ENCODE measurements around the gene CYTIP.

CYTIP gene

GRCh38 chr2:157440404-157441071 lies 3.4 kb downstream of the CYTIP start:
- H3K4me1 ChIP-seq (ENCODE audit: control insufficient read depth, insufficient read depth, low read length), result no peaks in the 10 kb centered on the region
- 91 to 95% methylated on average over 5 of the region's 5 CpGs for WGBS, 2 experiments

GRCh38 chr2:157439824-157440186 lies 4.1 kb downstream of the CYTIP start:
- Histone ChIP-seq H3K27ac (ENCODE audit: insufficient read depth, low read depth, low read length, poor library complexity, severe bottlenecking) (no peak overlapping the region), H3K4me3 (ENCODE audit: insufficient read depth, low read depth, low read length) (no peak overlapping the region), H3K36me3 (ENCODE audit: control insufficient read depth, insufficient read depth, low read length) (no peaks in the 10 kb centered on the region), H3K9me3 (ENCODE audit: control insufficient read depth, low read length) (no peaks in the 10 kb centered on the region), H3K27me3 (ENCODE audit: control insufficient read depth, insufficient read depth, low read length, poor library complexity, severe bottlenecking) (no peaks in the 10 kb centered on the region), H3K4me1 (ENCODE audit: control insufficient read depth, insufficient read depth, low read length) (no peaks in the 10 kb centered on the region)
- WGBS, 2 experiments, result 100% methylated on average over 1 of the region's 1 CpG; no CpG with 5 or more reads in 1 of the 2 experiments

More at GRCh38 chr2:157440404-157441071, 3.4 kb downstream of the CYTIP start:
- Histone ChIP-seq H3K27me3 (ENCODE audit: control insufficient read depth, insufficient read depth, low read length, poor library complexity, severe bottlenecking) (no peaks in the 10 kb centered on the region), H3K36me3 (ENCODE audit: control insufficient read depth, insufficient read depth, low read length) (no peaks in the 10 kb centered on the region), H3K9me3 (ENCODE audit: control insufficient read depth, low read length) (no peaks in the 10 kb centered on the region), H3K4me3 (ENCODE audit: insufficient read depth, low read depth, low read length) (no peak overlapping the region), H3K27ac (ENCODE audit: insufficient read depth, low read depth, low read length, poor library complexity, severe bottlenecking) (no peak overlapping the region)

- Histone ChIP-seq H3K36me3 (ENCODE audit: control insufficient read depth, insufficient read depth, low read length) (no peaks in the 10 kb centered on the region), H3K9me3 (ENCODE audit: control insufficient read depth, low read length) (no peaks in the 10 kb centered on the region), H3K4me3 (ENCODE audit: insufficient read depth, low read depth, low read length) (no peak overlapping the region), H3K27me3 (ENCODE audit: control insufficient read depth, insufficient read depth, low read length, poor library complexity, severe bottlenecking) (no peaks in the 10 kb centered on the region), H3K27ac (ENCODE audit: insufficient read depth, low read depth, low read length, poor library complexity, severe bottlenecking) (no peak overlapping the region), H3K4me1 (ENCODE audit: control insufficient read depth, insufficient read depth, low read length) (no peaks in the 10 kb centered on the region)
- 92 to 96% methylated on average over 11 to 12 of the region's 12 CpGs for WGBS, 2 experiments
These were observed 4.7 kb downstream of the CYTIP start for GRCh38 chr2:157438863-157439823.

- Histone ChIP-seq H3K27ac (ENCODE audit: insufficient read depth, low read depth, low read length, poor library complexity, severe bottlenecking) (no peak overlapping the region), H3K4me3 (ENCODE audit: insufficient read depth, low read depth, low read length) (no peak overlapping the region), H3K27me3 (ENCODE audit: control insufficient read depth, insufficient read depth, low read length, poor library complexity, severe bottlenecking) (no peaks in the 10 kb centered on the region), H3K9me3 (ENCODE audit: control insufficient read depth, low read length) (no peaks in the 10 kb centered on the region), H3K36me3 (ENCODE audit: control insufficient read depth, insufficient read depth, low read length) (no peaks in the 10 kb centered on the region), H3K4me1 (ENCODE audit: control insufficient read depth, insufficient read depth, low read length) (peaks cover 5% of the 10 kb centered on the region)
- WGBS, 2 experiments, result 80 to 94% methylated on average over 1 of the region's 1 CpG
These were observed 10.5 kb downstream of the CYTIP start for GRCh38 chr2:157433394-157433793.

- Histone ChIP-seq H3K27me3 (ENCODE audit: control insufficient read depth, insufficient read depth, low read length, poor library complexity, severe bottlenecking) (no peaks in the 10 kb centered on the region), H3K4me1 (ENCODE audit: control insufficient read depth, insufficient read depth, low read length) (peaks cover 5% of the 10 kb centered on the region), H3K4me3 (ENCODE audit: insufficient read depth, low read depth, low read length) (no peak overlapping the region), H3K36me3 (ENCODE audit: control insufficient read depth, insufficient read depth, low read length) (no peaks in the 10 kb centered on the region), H3K27ac (ENCODE audit: insufficient read depth, low read depth, low read length, poor library complexity, severe bottlenecking) (no peak overlapping the region), H3K9me3 (ENCODE audit: control insufficient read depth, low read length) (no peaks in the 10 kb centered on the region)
- 93% methylated on average over 2 of the region's 2 CpGs for WGBS, 2 experiments
These were observed 11.3 kb downstream of the CYTIP start for GRCh38 chr2:157432475-157433106.

GRCh38 chr2:157431176-157431575 lies 12.7 kb downstream of the CYTIP start:
- Histone ChIP-seq H3K27ac (ENCODE audit: insufficient read depth, low read depth, low read length, poor library complexity, severe bottlenecking) (no peak overlapping the region), H3K9me3 (ENCODE audit: control insufficient read depth, low read length) (no peaks in the 10 kb centered on the region), H3K4me1 (ENCODE audit: control insufficient read depth, insufficient read depth, low read length) (peaks cover 5% of the 10 kb centered on the region), H3K4me3 (ENCODE audit: insufficient read depth, low read depth, low read length) (no peak overlapping the region), H3K27me3 (ENCODE audit: control insufficient read depth, insufficient read depth, low read length, poor library complexity, severe bottlenecking) (no peaks in the 10 kb centered on the region), H3K36me3 (ENCODE audit: control insufficient read depth, insufficient read depth, low read length) (no peaks in the 10 kb centered on the region)
- 94 to 98% methylated on average over 2 of the region's 3 CpGs for WGBS, 2 experiments

GRCh38 chr2:157428500-157429175 lies 15.3 kb downstream of the CYTIP start:
- no peaks in the 10 kb centered on the region for H3K27me3 ChIP-seq (ENCODE audit: control insufficient read depth, insufficient read depth, low read length, poor library complexity, severe bottlenecking)
- H3K27ac ChIP-seq (ENCODE audit: insufficient read depth, low read depth, low read length, poor library complexity, severe bottlenecking), result no peak overlapping the region
- H3K4me1 ChIP-seq (ENCODE audit: control insufficient read depth, insufficient read depth, low read length), result peaks cover 5% of the 10 kb centered on the region
- H3K4me3 ChIP-seq (ENCODE audit: insufficient read depth, low read depth, low read length), result no peak overlapping the region
- no peaks in the 10 kb centered on the region for H3K9me3 ChIP-seq (ENCODE audit: control insufficient read depth, low read length)
- 90 to 92% methylated on average over 2 of the region's 2 CpGs for WGBS, 2 experiments
- H3K36me3 ChIP-seq (ENCODE audit: control insufficient read depth, insufficient read depth, low read length), result no peaks in the 10 kb centered on the region

GRCh38 chr2:157427922-157428303 lies 16.0 kb downstream of the CYTIP start:
- Histone ChIP-seq H3K27ac (ENCODE audit: insufficient read depth, low read depth, low read length, poor library complexity, severe bottlenecking) (no peak overlapping the region), H3K36me3 (ENCODE audit: control insufficient read depth, insufficient read depth, low read length) (no peaks in the 10 kb centered on the region)

GRCh38 chr2:157427003-157427921 lies 16.6 kb downstream of the CYTIP start:
- H3K27ac ChIP-seq (ENCODE audit: insufficient read depth, low read depth, low read length, poor library complexity, severe bottlenecking), result no peak overlapping the region
- H3K9me3 ChIP-seq (ENCODE audit: control insufficient read depth, low read length), result no peaks in the 10 kb centered on the region
- H3K4me1 ChIP-seq (ENCODE audit: control insufficient read depth, insufficient read depth, low read length), result peaks cover 5% of the 10 kb centered on the region
- H3K27me3 ChIP-seq (ENCODE audit: control insufficient read depth, insufficient read depth, low read length, poor library complexity, severe bottlenecking), result no peaks in the 10 kb centered on the region
- H3K36me3 ChIP-seq (ENCODE audit: control insufficient read depth, insufficient read depth, low read length), result no peaks in the 10 kb centered on the region
- no peak overlapping the region for H3K4me3 ChIP-seq (ENCODE audit: insufficient read depth, low read depth, low read length)
- WGBS, 2 experiments, result 94 to 95% methylated on average over 3 to 6 of the region's 6 CpGs

More at GRCh38 chr2:157427922-157428303, 16.0 kb downstream of the CYTIP start:
- H3K4me1 ChIP-seq (ENCODE audit: control insufficient read depth, insufficient read depth, low read length), result peaks cover 5% of the 10 kb centered on the region
- H3K9me3 ChIP-seq (ENCODE audit: control insufficient read depth, low read length), result no peaks in the 10 kb centered on the region
- no peak overlapping the region for H3K4me3 ChIP-seq (ENCODE audit: insufficient read depth, low read depth, low read length)
- no peaks in the 10 kb centered on the region for H3K27me3 ChIP-seq (ENCODE audit: control insufficient read depth, insufficient read depth, low read length, poor library complexity, severe bottlenecking)
